Tongue (tissue), 2 donors: ENCODE results near the gene CYP8B1. TPM values are rescaled to one million over a fixed set of nuclear protein-coding genes. Genes with fewer than 3 reads are reported as not detected.

Experiments used
- DNase-seq: peaks from one replicate; pipeline ENCODE4 v3.0.0-alpha.2; 2015
- total RNA-seq: library from RNA; depleted of rRNA; stranded (reverse); fragments of >200 nt; gene quantifications from one replicate; pipeline ENCODE4 v1.2.3, GENCODE V29; 2014

The CYP8B1 gene
- total RNA-seq, 1 donor from 2014 or later, result not detected

DNA sequence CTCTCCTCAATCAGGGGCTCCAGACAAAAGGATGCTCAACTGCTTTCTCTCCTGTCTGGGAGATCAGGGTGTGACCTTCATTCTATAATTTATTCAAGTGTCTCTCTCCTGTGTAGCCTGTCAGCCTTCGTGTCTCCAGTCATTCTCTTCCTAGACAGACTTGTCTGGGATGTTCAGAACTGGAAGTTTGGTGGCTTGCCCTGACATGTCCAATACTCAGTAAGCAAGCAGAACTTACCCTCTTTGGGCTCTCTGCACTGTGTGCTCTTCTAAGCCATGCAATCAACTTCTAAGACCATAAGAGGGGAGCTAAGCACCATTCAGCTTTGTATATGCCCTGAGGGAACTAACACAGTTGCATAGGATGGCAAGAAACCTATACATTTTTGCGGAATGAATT is 52.3 kb downstream of the CYP8B1 start:
- DNase-seq, result peak; percentile 70

DNA sequence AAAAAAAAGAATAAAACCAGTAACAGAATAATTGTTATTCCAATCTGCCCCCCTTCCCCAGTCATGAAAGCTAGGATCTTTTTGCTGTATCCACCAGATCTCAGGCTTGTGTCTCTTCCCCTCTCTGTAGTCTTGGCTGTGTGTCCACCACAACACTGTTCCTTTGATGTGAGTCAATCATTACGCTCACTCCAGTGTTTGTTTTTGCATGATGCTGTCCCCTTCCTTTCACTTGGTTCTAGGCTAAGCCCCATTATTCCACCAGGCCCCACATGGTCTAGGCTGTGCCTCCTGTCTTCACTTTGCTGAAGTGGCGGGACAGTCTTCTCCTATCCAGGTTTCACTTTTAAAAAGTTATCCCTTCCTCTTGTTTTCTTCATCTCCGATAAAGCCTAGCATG is 52.9 kb downstream of the CYP8B1 start:
- DNase-seq, result no peak

Other genes with a start within 250 kb of the CYP8B1 start
- gene ZBTB47, start 222.2 kb downstream of the CYP8B1 start, total RNA-seq, result 41.5 TPM
- gene KLHL40, start 190.3 kb downstream of the CYP8B1 start, total RNA-seq, result 159 TPM
- 51.8 TPM for gene HHATL, start 173.1 kb downstream of the CYP8B1 start, total RNA-seq
- 1.1 TPM for gene CCDC13, start 102.6 kb downstream of the CYP8B1 start, total RNA-seq
- 137 TPM for gene HIGD1A, start 71.4 kb downstream of the CYP8B1 start, total RNA-seq
- 2.2 TPM for gene ACKR2, start 66.4 kb downstream of the CYP8B1 start, total RNA-seq
- 12.2 TPM for gene ZNF662, start 30.3 kb upstream of the CYP8B1 start, total RNA-seq
- 11.2 TPM for gene GASK1A, start 103.4 kb upstream of the CYP8B1 start, total RNA-seq
- 15.6 TPM for gene POMGNT2, start 230.2 kb upstream of the CYP8B1 start, total RNA-seq